DMS 273 (cell line): ENCODE results near the gene POLA2.
A peak's percentile ranks its signal among the peaks of the same experiment; 100 is the strongest.

Experiments
- DNase-seq: peaks from one replicate; lab custom pipeline; 2025; ENCODE audit not compliant: unreplicated experiment; lab: John Stamatoyannopoulos, UW

The POLA2 gene

DNA sequence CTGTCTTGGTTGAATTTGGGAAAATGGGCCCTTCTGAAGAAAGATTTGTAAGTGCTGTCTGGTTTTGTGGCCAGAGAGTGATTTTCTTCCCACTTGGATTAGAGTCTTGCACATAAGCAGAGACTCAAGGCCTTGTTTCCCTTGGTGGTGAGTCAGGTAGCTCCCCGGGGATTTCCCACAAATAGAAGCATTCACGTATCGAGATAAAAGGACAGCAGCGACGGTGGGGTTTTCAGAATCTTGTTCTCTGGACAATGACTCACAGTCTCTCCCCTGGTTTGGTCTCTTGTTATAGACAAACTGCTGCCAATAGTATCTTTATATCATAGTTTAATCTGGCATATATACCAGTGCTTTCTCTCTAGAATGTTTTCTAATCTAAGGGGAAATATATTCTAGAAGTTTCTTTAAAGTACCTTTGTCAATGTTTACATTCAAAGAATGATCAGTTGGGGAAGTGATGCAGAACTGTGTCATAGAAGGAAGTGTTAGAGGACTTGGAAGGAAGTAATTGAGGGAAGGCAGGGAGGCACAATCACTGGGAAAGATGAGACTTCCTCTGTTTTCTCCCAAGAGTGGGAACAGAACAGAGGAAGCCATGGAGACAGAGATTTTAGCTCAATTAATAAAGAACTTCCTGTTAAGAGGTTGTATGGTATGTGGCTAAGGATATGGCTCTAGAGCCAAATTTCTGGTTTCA, 18.1 kb downstream of the POLA2 start:
- no peak for DNase-seq

DNA sequence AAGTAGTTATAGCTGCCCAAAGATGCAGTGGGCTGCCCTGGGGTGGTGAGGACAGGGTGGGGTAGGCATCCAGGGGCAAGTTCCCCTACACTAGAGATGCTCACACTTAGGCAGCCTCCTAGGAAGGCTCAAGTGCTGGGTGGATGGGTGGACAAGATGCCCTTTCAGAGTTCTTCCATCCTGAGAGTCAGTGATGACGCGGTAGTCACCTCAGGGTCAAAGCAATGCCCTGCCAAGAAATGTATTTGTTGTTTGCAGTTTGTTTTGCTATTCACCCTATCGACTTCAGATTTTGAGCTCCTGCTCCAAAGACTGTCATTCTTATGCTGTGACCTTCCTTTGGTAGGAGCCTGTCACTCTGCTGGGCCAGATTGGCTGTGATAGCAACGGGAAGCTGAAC, 18.9 kb downstream of the POLA2 start:
- no peak for DNase-seq

DNA sequence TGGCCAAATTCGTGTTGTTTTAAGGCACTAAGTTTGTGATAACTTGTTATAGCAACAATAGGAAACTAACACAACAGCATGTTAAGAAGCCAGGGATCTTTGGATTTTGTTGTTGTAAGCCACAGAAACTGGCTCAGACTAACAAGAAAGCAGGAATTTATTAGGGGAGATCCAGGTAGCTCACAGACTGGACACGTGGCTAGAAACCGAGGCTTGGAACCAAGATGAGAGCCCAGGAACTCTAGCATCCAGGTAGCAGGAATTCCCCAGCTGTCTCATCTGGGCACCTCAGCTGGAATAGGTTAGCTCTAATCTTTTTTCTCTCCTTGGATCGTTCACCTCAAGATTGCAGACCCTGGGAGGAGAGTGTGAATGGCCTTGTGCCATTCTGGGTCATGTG, 24.9 kb downstream of the POLA2 start:
- DNase-seq: no peak

DNA sequence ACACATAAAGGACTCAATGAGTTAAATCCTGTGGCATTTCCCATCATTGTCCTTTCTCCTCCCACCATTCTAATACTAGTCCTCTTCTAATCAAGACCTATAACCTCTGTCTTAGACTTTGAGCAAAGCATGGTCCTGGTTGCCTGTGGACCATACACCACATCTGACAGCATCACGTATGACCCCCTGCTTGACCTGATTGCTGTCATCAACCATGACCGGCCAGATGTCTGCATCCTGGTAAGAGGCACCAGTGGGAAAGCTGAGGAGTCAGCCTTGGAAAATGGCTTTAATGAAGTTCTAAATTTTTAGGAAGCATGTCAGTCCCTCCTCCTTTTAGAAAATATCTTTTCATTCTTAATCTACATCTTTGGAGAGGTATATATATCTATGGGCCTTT, 25.8 kb downstream of the POLA2 start:
- DNase-seq: no peak

DNA sequence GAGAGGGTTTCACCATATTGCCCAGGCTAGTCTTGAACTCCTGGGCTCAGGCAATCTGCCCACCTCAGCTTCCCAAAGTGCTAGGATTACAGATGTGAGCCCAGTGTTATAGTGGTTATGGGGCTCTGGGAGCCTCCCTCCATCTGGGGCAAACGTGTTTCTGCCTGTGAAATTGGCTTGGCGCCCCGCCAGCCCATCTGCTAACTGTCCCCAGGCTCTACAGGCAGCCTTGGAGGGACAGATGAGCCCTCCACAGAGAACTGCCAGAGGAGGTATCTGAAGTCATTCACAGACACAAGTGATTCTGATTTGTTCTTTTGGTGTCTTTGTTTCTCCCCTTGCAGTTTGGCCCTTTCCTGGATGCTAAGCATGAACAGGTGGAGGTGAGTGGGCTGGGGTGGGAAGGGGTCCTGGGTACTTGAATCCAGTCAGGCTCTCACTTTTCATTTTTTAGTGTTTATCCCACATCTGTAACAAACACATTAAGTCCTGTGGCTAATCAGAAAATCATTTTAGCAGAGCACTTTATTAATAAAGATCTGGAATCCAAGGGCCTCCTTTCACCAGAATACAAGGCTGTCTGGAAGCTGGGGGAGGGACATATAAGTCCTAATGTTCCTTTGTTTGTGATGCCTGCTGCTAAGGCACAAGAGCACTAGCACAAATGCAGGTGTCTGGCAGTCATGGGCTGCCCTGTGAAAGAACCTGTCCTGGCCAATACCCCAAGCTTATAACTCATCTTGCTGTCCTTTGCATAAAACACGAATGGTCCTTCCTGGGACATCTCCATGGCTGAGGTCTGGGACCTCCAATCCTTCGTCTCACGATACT, 27.2 kb downstream of the POLA2 start:
- peak; percentile 97 for DNase-seq

DNA sequence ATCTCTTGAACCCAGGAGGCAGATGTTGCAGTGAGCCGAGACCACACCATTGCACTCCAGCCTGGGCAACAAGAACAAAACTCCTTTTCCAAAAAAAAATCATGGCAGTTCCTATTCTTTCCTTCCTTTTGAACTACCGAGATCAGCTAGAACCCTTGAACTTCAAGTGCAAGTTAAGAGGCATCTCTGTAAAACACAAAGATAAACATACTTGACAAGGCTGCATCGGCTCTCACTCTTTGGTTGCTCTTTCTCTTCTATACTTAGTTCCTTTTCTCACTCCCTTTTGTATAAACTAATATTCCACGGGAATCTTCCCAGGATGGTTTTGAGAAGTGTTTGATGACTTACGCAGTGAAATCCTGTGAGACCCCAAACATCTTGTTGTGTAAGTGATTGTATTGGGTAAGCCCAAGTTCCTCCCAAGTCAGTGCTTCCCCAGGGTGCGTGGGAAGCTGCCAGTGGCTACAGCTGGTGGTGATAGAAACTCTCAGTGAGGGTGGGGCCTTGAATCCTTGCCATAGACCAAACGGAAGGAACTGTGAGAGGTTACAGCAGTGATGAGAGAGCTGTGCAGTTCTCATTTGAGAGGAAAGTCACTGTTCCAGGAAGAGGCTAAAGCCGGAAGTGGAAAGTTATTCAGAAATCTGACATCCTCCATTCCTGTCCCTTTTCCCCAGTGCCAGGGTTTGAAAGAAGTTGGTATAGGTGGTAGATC, 28.8 kb downstream of the POLA2 start:
- peak; percentile 77 for DNase-seq

DNA sequence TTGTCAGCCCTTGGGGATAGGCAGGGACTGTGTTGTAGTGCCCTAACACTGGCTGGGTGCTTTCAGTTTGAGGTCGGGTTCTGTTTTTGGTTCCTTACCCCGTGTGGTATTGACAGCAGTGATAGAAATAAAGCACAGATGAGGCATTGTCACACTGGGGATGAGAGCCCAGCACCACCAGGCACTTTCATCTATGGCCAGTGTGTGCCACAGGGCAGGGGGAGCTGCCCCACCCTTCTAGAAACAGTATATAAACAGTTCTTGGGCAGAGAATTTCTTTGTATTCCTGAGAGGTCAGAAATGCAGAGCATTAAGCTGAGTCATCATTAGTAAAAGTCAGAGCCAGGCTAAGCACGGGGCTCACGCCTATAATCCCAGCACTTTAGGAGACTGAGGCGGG, 29.9 kb downstream of the POLA2 start:
- DNase-seq: no peak

DNA sequence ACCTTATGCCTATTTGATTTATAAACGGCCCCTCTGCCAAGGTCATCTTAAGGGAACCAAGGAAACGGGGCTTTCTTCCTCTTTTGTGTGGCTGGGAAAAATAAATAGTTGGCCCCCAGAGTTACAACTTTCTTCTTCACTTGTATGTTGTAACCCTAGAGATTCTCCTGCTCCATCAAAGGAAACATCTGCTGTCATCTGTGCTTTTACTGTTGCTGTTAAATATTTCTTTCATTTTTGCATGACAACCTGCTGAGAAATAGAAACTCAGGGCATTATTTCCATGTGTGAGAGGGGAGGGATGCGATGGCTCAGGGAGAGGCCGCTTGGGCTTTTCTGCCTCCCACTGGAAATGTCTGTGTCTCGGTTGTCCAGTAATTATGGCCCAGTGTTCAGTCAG, 31.1 kb downstream of the POLA2 start:
- DNase-seq: no peak

DNA sequence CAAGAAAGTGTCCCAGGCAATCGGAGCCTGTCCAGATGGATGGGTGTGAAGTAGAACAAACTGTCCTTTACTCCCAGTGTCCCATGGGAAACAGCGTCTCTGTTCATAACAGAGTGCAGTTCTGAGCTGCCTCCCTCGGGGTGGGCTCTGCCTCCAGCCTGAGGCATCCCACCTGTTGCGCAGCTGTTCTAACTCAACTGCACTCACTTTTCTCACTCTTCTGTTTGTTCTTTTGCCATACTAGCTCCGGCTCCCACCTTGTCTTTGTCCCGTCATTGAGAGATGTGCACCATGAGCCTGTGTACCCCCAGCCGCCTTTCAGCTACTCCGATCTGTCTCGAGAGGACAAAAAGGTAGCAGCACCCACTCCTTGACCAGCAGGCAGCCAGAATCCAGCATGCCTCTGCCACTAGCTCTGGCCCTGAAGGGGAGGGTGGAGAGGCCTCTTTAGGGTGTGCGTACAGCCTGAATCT, 32.2 kb downstream of the POLA2 start:
- DNase-seq: peak; percentile 31

DNA sequence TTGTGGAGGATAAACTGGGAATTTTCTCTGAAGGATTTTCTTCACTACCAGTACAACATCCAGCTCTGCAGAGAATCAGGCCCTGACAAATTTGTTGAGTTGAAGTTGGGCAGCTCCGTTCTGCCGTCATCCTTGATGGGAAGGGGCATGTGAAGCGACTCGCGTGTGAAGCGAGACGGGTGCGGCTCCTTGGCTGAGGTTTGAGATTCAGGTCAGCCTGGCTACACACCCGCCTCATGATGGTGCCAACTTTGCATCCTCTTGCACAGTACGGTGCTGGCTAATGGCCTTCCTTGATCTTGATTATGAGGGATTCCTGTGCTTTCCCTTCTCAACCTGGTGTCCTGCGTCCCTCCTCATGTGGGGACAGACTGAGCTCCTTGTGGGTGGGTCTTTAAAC, 33.2 kb downstream of the POLA2 start:
- DNase-seq: no peak

DNA sequence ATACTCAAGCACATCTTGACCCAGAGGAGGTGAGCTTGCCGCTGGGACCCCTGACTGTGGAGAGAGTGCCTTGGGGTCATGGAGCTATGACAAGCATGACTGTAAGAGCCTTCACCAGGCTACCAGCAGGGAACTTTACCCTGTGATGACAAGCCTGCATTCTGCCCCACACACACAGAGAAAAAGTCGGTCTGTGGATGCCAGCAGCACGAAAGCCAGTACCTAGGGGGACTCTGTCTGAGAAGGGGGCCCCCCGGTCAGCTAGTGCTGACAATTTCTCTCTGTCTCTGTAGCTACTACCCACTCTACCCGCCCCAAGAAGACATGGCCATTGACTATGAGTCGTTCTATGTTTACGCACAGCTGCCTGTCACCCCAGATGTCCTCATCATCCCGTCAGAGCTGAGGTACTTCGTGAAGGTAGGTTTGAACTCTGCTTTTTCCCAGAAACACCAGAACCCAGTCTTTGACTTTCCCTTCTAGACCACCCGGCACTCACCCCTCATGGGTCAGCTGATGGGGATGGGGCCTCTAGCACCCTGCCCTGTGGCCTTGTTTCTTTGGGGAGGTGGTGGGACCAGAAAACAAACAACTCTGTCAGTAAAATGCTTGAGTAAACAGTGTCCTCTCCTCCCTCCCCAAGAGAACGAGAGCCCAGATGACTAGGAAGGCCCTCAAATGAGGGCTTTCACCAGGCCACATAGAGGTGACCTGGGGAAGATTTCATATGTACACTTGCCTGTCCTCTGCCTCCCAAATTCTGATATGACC, 34.0 kb downstream of the POLA2 start:
- no peak for DNase-seq

DNA sequence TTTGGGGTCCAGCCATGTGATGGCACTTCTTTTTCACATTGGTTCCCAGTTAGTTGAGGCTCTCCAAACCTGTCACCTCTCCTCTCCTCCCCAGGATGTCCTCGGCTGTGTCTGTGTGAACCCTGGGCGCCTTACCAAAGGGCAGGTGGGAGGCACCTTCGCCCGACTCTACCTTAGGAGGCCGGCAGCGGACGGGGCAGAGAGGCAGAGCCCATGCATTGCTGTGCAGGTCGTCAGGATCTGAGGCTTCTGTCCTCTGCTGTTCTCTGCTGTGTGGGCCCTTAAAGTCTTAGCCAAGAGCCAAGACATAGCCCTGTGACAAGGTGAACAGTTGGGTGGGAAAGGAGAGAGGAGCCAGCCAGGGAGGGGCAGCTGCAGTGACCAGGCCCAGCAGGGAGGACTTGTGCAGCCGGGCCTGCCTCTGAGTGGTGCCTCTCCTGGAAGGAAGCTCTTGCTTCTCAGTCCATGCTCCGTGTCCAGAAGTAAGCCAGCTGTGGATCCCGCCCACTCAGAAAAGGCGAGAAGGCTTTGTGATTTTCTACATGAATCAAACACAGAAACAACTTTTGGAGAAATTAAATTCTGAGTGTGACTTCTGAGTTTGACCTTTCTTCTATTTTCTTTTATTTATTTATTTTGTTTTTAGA, 35.4 kb downstream of the POLA2 start:
- no peak for DNase-seq

DNA sequence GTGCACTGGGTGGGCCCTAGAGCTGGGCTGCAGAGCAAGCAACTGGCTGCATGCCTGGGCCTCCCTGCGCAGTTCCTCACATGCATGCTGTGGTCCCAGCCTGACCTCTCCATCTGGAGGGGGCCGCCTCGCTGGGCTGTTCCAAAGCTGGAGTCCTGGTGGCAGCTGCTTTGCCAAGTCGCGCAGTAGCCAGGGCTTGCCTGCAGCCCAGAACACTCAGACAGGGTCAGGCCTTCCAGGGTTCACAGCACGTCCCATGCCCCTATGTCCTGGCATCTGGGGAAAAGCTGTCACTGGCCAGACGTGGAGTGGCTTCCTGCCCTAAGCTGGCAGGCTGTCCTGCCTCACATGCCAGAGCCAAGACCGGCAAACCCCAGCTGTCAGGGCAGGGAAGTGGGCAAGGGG, 36.4 kb downstream of the POLA2 start:
- peak; percentile 77 for DNase-seq

DNA sequence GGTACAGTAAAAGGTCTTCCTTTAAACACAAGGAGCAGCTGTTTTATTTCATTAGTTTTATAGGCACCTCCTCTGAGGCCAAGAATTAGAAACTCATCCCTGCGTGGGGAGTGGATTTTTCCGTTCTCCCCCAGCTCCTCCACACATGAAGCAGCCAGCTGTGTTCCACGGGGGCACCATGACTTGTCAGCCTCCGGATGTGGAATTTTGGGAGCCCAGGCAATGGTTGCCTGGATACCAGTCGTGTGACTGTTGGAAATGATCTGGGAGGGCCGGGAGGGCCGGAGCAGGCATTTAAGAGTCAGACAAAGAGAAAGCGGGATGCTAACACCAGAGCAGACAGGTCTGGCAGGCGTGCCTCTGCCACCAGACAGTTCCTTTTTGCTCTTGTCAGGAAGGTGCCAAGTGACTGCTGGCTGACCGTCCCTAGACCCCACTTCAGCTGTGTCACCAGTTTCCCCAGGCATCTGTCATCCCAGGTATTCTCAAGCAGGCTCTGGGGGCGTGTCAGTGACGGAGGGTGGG, 37.0 kb downstream of the POLA2 start:
- peak; percentile 48 for DNase-seq

DNA sequence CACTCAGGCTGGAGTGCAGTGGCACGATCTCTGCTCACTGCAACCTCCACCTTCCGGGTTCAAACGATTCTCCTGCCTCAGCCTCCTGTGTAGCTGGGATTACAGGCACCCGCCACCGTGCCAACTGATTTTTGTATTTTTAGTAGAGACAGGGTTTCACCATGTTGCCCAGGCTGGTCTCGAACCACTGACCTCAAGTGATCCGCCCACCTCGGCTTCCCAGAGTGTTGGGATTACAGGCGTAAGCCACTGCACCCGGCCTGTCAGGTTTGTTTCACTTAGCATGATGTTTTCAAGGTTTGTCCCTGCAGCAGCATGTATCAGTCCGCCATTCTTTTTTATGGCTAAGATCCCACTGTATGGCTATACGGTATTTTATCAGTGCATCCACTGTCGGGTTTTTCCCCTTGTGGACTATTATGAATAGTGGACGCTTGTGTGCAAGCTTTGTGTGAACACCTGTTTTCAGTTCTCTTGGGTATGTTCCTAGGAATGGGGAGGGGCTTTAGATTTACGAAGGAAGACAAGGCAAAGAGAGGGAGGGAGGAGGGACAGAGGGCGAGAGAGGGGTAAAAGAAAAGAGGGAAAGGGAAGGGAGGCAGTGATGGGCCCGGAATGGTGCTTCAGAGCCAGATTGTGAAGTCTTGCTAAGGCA, 39.0 kb downstream of the POLA2 start:
- DNase-seq: no peak

DNA sequence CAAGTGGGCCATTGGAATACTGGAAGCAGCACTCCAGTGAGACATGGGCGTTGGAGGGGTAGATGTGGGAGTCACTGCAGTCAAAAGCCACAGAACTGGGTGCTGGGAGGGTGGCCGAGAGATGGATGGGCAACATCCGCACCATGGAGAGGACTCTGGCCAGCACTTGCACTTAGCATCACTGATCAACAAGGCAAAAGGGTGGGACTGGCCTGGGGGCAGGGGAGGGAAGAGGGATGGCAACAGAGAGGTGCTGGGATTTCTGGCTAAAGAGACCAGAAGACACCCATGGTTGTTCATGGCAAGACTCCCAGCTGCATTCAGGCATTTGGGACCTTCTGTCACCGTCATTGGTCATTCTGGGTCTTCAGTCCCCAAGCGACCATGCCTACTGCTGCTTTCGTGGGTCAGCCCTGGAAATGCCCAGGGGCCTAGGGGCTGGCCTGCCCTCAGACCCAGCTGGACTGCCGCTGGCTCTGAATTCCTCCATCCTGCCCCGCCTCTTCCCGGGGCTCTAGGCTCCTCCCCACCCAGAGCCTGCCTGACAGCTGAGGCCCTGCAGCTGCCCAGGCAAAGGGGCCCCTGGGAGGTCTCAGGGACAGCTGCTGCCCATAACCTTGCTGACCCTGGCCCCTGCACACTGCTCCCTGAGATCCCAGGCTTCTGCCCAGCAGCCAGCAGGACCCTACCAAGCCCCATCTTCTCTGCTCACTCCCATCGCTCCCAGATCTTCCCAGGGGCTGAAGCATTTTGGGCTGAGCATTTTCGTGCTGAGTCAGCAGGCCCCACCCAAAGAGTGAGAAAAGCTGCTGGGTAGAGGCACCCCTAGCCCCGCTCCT, 39.9 kb downstream of the POLA2 start:
- DNase-seq: peak; percentile 48

DNA sequence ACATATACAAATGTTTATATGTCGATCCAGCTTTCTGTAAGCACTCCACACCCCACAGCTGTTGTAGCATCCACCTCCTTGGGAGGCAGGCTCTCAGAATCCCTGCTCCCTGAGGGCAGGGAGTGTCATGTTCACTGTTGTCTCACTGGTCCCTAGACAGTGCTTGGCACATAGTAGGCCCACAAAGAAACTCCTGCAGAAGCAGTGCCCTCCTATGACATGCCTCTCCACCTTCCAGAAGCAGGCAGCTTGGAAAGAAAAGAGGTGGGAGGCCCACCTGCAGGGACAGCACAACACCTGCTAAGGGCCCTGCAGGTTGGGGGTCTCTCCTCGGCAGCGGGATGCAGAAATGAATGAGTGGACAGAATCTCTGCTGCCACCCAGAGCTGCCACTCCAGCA, 41.8 kb downstream of the POLA2 start:
- no peak for DNase-seq

DNA sequence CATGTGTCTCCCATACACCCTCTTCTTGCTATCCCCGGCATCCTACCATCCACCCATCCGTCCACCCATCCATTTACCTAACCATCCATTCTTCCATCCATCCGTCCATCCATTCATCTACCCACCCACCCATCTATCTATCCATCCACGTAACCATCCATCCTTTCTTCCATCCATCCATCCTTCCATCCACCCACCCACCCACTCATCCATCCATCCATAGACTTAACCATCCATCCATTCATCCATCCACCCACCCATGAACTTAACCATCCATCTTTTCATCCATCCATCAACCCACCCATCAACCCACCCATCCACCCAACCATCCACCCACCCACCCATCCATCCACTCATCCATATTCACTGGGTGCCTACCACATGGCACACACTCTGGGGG, 42.3 kb downstream of the POLA2 start:
- DNase-seq: no peak

DNA sequence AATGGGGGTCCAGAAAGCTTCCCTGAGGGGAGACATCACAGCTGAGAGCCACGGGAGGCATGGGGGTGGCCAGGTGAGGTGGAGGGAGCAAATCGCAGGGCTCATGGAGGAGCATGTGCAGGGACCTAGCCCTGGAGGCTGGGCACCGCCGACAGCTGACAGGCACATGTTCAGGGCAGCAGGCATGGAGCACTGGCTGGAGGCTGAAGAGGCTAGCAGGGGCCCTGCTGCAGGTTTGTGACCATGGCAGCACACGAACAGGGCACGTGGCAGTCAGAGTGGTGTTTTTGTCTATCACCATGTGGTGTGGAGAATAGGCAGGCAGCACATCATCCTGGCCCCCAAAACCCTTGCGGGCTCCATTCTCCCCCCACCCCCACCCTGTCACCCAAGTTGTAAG, 42.9 kb downstream of the POLA2 start:
- no peak for DNase-seq
